ENCODE measurements around the gene MAML2.

The MAML2 gene

GRCh38 chr11:96342961-96343711 is at the start of gene MAML2:
TSS of gene MAML2 (minus strand) at chr11:96343195. CDS start at chr11:96341895, 1,300 bp downstream.
- DNase-seq (ENCODE audit: low read depth), result peak; percentile 94
- peak within 1 kb of the TSS; percentile 93 for H3K4me3 ChIP-seq (ENCODE audit: low read length)
- TF ChIP-seq CTCF (IDR thresholded peaks at IDR 0.05; ENCODE audit: insufficient read depth, low read depth, low read length, missing control alignments), result peak; percentile 89

- TF ChIP-seq CTCF (IDR thresholded peaks at IDR 0.05; ENCODE audit: insufficient read depth, low read depth, low read length, missing control alignments), result no peak
- no peak overlapping the region for H3K4me3 ChIP-seq (ENCODE audit: low read length)
- DNase-seq (ENCODE audit: low read depth), result peak; percentile 23
Measured at GRCh38 chr11:96391698-96392307, 48.8 kb upstream of the MAML2 start.

GRCh38 chr11:96390488-96390792 is 47.4 kb upstream of the MAML2 start:
- peak overlapping the region; percentile 88 for H3K4me3 ChIP-seq (ENCODE audit: low read length)
- no peak for TF ChIP-seq CTCF (IDR thresholded peaks at IDR 0.05; ENCODE audit: insufficient read depth, low read depth, low read length, missing control alignments)
- DNase-seq (ENCODE audit: low read depth), result no peak

- peak; percentile 98 for DNase-seq (ENCODE audit: low read depth)
- TF ChIP-seq CTCF (IDR thresholded peaks at IDR 0.05; ENCODE audit: insufficient read depth, low read depth, low read length, missing control alignments), result no peak
- peak within 1 kb of the TSS; percentile 88 for H3K4me3 ChIP-seq (ENCODE audit: low read length)
Measured at GRCh38 chr11:96389720-96390487, 46.9 kb upstream of the MAML2 start, which contains the start of the genes CCDC82 and JRKL. TSS of gene CCDC82 (minus strand) at chr11:96389912. CDS start at chr11:96384747, 5,165 bp downstream. TSS of gene JRKL (plus strand) at chr11:96390013. CDS start at chr11:96390650, 637 bp downstream.

GRCh38 chr11:96388891-96389719 is 46.1 kb upstream of the MAML2 start:
- TF ChIP-seq CTCF (IDR thresholded peaks at IDR 0.05; ENCODE audit: insufficient read depth, low read depth, low read length, missing control alignments), result no peak
- H3K4me3 ChIP-seq (ENCODE audit: low read length), result peak overlapping the region; percentile 88
- DNase-seq (ENCODE audit: low read depth), result peak; percentile 45

- no peak for DNase-seq (ENCODE audit: low read depth)
- H3K4me3 ChIP-seq (ENCODE audit: low read length), result no peak overlapping the region
- no peak for TF ChIP-seq CTCF (IDR thresholded peaks at IDR 0.05; ENCODE audit: insufficient read depth, low read depth, low read length, missing control alignments)
Measured at GRCh38 chr11:96385187-96385586, 42.2 kb upstream of the MAML2 start.
